GM18867 (cell line): ENCODE results near the gene SLCO2B1.

ENCODE experiments used
- ATAC-seq: cut with Tn5 transposase; IDR thresholded peaks from one replicate; pipeline ENCODE4 v1.9.1; 2021; ENCODE audit warnings: mild to moderate bottlenecking, moderate library complexity; ENCODE audit not compliant: unreplicated experiment

SLCO2B1 gene

GRCh38 chr11:75214843-75215242 is 63.9 kb downstream of the SLCO2B1 start:
- ATAC-seq, result no peak

DNA sequence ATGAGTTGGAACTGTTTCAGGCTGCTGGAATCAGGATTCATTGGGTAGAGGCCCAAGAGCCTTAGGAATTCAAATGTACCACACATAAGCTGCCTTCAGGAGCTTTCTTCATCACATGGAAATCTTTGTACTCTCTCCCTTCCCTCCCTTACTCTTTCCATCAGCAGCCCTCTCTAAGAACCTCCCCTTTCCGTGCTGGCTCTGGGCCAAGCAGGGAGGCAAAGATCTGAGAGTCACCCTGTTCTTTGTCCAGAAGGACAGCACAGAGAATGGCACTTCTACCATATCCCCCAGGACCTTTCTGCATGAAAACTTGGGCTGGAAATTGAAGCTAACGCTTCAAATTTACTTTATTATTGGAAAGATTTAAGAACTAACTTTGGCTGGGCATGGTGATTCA is 69.0 kb downstream of the SLCO2B1 start:
- ATAC-seq, result no peak

- no peak for ATAC-seq
Measured at GRCh38 chr11:75223954-75224643, 73.2 kb downstream of the SLCO2B1 start.

- no peak for ATAC-seq
Measured at GRCh38 chr11:75225794-75226193, 74.9 kb downstream of the SLCO2B1 start.

- ATAC-seq, result no peak
Measured at GRCh38 chr11:75229466-75229865, 78.6 kb downstream of the SLCO2B1 start.

DNA sequence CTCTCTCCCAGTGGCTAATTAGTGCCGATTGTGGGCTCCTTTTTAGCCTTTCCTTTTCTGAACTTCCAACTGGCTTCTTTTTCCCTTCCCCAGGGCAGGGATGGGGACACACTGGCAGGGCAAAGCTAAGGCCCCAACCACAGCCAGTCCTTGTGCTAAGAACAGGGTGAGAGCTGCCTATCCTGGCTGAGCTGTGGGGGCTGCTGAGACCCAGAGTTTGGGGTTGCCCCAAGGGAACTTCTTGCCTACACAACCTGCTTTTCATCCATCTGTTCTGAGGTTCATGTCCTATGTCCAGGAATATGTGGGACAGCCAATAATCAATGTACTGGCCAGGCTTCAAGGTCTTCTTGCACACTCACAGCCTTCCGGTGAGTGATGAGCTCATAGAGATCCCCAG is 79.7 kb downstream of the SLCO2B1 start:
- ATAC-seq, result no peak

DNA sequence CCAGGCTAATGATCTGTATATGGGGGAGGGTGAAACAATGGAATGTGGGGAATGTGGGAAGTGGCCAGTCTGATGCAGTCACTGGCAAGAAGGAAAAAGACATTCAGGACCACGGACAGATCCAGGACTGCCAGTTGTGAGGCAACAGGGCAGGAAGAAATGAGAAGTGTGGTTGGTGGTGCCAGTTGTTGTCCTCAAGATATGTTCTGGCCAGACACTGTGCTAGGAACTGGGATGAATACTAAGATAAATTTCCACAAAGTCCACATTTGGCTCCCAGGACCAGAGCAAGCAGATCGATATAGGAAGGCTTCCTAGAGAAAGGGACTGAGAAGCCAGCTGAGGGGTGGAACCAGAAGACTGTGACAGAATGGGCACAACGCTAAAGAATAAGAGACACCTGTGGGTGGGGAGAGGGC is 82.9 kb downstream of the SLCO2B1 start:
- ATAC-seq, result no peak

DNA sequence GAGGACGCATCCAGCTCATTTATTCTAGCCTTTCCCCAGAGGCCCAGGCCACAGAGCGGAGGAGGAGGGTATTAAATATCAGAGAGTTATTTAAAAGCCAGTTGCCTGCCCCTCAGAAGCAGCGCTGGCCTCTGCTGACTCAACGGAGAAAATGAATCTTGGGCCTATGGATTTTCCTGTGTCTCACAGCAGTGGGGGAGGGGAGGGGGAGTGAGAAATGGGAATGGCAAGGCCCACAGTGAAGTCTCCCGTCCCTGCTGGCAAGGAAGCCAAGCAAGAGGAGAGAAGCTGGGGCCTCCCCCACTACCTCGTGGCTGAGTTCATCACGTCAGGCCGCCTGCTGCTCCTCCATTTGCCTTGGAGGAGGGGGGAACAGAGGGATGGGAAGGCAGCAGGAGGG is 85.2 kb downstream of the SLCO2B1 start:
- ATAC-seq, result no peak

GRCh38 chr11:75237050-75237449 is 86.1 kb downstream of the SLCO2B1 start:
- ATAC-seq, result no peak

GRCh38 chr11:75238595-75239440 is 87.9 kb downstream of the SLCO2B1 start:
- ATAC-seq, result no peak

DNA sequence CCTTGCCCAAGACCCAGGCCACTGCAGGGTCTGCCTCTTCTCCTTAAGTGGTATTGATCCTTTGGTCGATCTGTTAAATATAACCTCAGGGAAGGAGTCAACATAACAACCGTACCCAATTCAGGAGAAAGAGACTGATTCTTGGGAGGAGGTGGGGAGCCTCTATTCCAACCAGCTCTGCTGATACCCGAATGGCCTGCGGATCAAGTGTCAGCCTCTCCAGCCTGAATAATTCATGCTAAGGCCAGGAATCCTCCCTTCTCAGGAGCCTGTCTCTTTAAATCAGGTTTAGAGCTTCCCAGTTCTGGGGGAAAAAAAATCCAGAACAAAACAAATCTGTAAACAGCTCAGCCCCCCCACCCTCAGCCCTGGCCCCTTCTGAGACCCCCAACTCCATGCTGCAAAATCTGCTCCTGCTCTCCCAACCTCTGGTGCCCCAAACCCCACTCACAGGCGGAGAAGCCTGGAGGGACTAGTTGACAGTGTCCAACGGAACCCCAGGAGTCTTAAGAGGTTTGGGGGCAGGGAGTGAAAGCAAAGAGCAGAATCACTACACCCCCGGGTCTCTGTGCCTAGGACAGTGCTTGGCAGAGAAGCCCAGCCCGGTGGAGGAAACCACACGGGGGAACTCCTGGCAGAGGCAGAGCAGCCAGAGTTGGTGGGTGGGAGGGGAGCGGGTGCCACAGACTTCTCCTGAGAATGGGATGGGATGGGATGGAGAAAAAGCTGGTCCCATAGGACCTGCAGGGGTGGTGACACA is 88.8 kb downstream of the SLCO2B1 start:
- ATAC-seq, result no peak

DNA sequence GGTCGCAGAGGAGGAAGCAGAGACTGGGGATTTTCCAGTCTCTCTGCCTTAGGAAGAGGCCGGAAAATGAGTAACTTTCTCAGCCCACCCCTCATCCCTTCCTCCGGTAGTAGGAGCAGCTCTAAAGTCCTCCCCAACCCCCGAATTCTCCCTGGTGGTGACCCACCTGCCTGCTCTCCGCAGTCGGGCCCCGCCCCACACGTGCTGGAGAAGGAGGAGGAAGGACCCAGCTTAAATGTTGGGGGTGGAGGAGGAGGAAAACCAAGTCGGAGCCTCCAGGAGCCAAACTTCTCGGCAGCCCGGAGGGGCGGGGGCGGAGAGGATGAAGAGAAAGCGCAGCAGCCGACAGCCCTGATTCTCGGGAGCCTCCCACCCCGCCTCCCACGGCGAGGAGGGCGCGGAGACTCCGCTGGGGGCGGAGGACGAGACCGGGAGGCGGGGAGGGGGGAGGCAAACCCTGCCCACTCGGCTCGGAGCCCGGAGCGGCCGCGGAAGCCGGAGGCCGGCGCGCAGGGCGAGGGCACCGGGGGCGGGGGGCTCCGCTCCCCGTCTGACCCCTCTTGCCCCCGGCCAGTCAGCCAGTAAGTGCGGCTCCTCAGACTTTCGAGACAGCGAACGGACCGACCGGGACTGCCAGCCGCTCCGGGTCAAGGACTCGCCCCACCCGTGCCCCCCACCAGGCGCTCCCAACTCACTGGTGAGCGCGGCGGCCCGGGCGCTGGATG is 89.6 kb downstream of the SLCO2B1 start, which contains the start of gene TPBGL:
TSS of gene TPBGL (plus strand) at position 464 of the 725 bp plus-strand sequence. CDS start 276 bp downstream, outside the sequence.
- no peak for ATAC-seq

GRCh38 chr11:75241036-75241905 is 90.4 kb downstream of the SLCO2B1 start:
- peak; percentile 79 for ATAC-seq

GRCh38 chr11:75241906-75242644 is 91.2 kb downstream of the SLCO2B1 start:
- ATAC-seq, result no peak

- ATAC-seq, result no peak
Measured at GRCh38 chr11:75242722-75243600, 92.1 kb downstream of the SLCO2B1 start.

DNA sequence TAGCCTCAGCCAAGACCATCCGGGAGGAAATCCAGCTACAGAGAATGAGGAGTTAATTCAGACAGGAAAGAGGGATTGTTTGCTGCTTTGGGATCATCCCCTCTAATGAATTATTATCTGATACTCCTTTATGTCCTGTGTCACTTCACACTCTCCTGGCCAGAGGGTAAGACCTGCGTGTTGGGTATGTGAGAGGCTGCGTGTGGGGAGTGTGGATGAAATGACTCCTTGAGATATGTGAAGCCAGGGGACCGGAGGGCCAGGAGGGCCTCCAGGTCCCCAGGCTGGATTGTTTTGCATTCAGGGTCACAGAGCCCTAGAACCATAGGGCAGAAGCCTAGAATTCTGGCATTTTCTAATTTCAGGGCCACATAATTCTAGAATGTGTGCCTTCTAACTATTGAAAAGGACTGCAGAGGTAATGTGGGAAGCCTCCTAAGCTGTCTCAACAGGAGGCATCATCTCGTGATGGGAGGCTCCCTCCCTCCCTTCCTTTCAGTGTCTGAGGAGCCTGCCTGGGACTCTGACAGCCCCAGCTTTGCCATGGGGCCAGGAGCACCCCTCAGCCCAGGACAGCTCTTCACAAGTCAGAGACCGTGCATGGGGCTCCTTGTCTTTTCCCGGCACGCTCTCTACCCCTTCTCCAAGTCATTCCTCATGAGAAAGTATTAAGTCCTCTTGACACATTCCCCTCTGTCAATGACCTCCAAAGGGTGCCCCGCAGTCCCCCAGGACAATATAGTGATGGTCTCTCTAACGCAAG is 93.3 kb downstream of the SLCO2B1 start:
- no peak for ATAC-seq

DNA sequence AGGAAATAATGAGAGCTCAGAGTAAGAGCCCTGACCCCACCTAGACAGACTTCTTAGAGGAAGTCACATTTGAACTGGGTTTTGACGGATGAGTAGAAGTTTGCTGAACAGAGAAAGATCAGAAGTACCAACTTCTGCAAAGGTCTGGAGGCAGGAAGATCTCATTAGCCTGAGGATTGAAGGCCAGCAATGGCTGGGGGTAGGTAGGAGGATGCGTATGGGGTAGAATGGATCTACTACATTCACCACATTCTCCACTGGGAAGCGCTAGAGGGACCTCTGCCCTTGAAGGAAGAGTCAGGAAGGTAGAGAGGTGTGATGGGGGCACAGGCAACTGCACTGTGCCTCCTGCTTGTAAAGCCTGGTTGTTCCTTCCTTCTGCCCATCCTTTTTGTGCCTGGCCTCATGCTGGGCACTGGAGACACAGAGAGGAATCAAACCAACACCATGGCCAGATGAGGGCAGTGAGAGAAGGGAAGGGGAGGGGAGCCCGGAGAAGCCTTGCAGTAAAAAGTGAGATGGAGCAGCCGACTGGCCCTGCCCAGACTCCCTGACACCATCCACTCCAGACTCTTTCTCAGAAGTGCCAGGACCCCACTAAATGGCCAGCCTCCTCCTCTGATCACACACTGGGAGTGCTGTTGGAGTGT is 94.6 kb downstream of the SLCO2B1 start:
- no peak for ATAC-seq
